IPS DF 4.7 (cell line): ENCODE results near the gene ZNF740.

Experiments used
- DNase-seq: peaks from one replicate; pipeline ENCODE4 v3.0.0-alpha.2; 2013; ENCODE audit warnings: low spot score; ENCODE audit errors: extremely low read depth

The ZNF740 gene

GRCh38 chr12:53212931-53213330, 32.4 kb downstream of the ZNF740 start:
- no peak for DNase-seq

- no peak for DNase-seq
Measured at GRCh38 chr12:53213348-53213747, 32.8 kb downstream of the ZNF740 start.

GRCh38 chr12:53214221-53214620, 33.7 kb downstream of the ZNF740 start:
- DNase-seq = no peak

- DNase-seq = no peak
Measured at GRCh38 chr12:53214687-53215455, 34.3 kb downstream of the ZNF740 start.

- no peak for DNase-seq
Measured at GRCh38 chr12:53215497-53215896, 35.0 kb downstream of the ZNF740 start.

GRCh38 chr12:53217051-53217930, 36.8 kb downstream of the ZNF740 start:
- DNase-seq = no peak

GRCh38 chr12:53217931-53218307, 37.4 kb downstream of the ZNF740 start:
- no peak for DNase-seq

GRCh38 chr12:53218551-53219291, 38.2 kb downstream of the ZNF740 start:
- DNase-seq = no peak

- no peak for DNase-seq
Measured at GRCh38 chr12:53219292-53219955, 38.9 kb downstream of the ZNF740 start.

- DNase-seq = no peak
Measured at GRCh38 chr12:53219956-53220693, 39.6 kb downstream of the ZNF740 start.

GRCh38 chr12:53220694-53221202, 40.2 kb downstream of the ZNF740 start:
- DNase-seq = no peak

GRCh38 chr12:53221203-53222080, 40.9 kb downstream of the ZNF740 start:
- DNase-seq = no peak

- no peak for DNase-seq
Measured at GRCh38 chr12:53222170-53222721, 41.7 kb downstream of the ZNF740 start.

- no peak for DNase-seq
Measured at GRCh38 chr12:53222806-53223261, 42.3 kb downstream of the ZNF740 start.

- no peak for DNase-seq
Measured at GRCh38 chr12:53223389-53224060, 43.0 kb downstream of the ZNF740 start.

- no peak for DNase-seq
Measured at GRCh38 chr12:53224061-53224896, 43.8 kb downstream of the ZNF740 start.

- DNase-seq = no peak
Measured at GRCh38 chr12:53224897-53225634, 44.5 kb downstream of the ZNF740 start.
